CD4-positive, alpha-beta T cell treated with Interleukin-4 for 1 hour (primary cell): ENCODE measurements around the gene IGSF6.
"Not testable (repeated sequence)": the region's sequence is repeated elsewhere in the genome, so short reads cannot be mapped to it uniquely, and the experiment has no call there.

Experiments
- DNase-seq, 2 donors: peaks; one replicate each; pipeline ENCODE4 v3.0.0-alpha.2; 2020 to 2022

The IGSF6 gene

DNA sequence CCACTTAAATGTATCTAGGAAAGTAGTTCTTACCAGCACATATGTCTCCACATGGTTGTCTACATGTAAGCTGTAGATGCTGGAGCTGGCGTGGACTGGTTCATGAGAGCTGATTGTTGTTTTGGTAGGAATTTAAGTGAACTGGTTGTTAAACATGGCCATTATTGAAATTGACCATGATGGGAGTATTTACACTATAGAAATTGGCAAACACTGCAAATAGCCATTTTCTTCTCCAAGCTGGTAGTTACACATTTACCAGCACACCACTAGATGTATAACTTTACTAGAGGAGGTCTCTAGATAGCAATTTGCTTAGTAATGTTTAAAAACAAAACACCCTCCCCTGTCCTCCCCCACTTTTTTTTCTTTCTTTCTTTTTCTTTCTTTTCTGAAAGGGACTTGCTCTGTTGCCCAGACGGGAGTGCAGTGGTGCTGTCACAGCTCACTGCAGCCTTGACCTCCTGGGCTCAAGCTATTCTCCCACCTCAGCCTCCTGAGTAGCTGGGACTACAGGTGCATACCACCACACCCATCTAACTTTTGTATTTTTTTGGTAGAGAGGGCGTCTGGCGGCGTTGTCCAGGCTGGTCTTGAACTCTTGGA lies 24.2 kb downstream of the IGSF6 start:
- DNase-seq, result no peak

DNA sequence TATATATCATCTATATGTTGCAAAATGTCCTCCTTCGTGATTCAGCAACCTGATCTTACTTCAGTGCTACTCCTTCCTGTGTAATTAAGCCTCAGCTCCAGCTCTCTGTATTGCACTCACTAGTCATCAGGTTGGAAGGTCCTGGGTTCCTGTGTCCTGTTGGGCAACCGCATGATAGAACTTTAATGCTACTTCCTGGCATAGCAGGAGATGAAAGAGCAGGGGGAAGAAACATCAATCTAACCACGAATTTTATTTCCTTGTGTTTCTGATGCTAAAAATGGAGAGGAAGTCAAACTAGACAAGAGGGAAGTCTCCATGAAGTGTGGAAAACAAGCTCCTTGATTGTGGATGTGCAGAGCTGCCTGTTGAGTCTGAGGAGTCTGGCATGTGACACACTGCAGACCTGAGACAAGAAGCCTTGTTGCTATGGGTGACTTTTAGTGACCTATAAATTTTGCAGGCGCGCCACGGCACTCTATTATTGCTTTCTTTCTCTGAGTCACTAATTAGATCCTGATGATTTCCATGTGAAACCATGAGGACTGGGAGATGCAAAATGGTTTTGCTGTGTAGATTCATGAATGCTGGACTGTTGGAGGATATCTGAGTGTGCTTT lies 25.6 kb downstream of the IGSF6 start:
- DNase-seq, result peak; percentile 44 to 54

- DNase-seq, result no peak
These were observed 27.4 kb downstream of the IGSF6 start for GRCh38 chr16:21625026-21625425.

DNA sequence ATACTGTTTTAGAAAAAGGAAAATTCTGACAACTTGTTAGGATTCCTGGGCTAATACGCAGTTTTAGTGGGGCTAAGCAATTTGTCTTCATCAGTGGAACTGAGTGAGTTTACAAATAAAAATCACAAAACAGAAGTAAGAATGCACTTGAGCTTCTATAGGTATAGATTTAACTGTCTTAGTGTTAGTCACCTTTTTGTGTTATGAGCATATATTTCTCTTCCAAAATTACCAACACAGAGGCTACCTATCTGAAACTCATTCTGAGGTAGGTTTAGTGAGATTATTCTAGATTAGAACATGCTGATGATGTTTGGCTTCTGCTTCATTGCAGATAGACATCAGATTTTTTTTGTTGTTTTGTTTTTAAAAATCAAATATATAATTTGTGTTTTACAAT lies 29.9 kb downstream of the IGSF6 start:
- DNase-seq, result no peak

GRCh38 chr16:21620592-21620991 lies 31.8 kb downstream of the IGSF6 start:
- DNase-seq, result no peak

GRCh38 chr16:21619765-21620425 lies 32.5 kb downstream of the IGSF6 start:
- DNase-seq, result no peak

- DNase-seq, result no peak
These were observed 34.1 kb downstream of the IGSF6 start for GRCh38 chr16:21618281-21618680.

DNA sequence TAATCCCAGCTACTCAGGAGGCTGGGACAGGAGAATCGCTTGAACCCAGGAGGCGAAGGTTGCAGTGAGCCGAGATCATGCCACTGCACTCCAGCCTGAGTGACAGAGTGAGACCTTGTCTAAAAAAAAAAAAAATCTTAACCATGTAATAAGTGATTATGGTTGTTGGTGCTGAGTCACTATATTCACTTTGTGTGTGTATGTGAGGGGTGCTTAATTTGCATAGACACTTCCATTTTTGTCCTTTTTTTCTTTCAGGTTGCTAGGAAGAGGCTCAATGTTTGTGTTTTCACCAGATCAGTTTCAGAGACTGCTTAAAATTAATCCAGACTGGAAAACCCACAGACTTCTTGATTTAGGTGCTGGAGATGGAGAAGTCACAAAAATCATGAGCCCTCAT lies 34.8 kb downstream of the IGSF6 start:
- no peak for DNase-seq

- no peak for DNase-seq
These were observed 37.5 kb downstream of the IGSF6 start for GRCh38 chr16:21614896-21615295.

DNA sequence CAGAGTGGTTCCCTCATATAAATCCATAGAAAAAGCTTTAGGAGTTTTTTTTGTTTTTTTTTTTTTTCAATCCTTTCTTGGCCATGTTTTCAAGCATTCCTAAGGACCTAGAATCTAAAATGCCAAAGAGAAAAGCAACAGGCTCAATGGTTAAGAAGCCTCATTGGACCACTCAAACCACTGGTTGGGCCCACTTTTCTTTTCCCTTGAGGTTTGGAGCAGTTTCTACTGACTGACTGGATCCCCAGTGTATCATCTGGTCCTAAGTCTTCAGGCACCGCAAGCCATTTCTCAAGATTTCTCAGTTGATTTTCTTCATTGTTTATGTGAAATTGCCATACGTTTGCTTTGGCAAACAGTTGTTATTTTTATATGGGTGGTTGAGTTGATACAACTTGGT lies 38.6 kb downstream of the IGSF6 start:
- no peak for DNase-seq

DNA sequence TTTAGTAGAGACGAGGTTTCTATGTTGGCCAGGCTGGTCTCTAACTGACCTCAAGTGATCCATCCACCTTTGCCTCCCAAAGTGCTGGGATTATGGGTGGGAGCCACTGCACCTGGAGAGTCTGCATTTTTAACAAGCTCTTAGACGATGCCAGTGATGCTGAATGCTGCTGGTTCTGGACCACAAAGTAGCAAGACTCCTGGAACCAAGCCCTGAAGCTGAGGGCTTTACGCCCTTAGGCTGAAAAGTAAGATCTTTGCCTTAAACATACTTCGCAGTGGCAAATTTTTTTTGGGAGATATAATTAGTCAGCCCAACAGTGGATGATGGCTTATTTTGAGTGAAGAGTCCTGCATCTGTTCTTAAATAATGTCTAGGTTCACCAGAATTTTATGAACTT lies 39.0 kb downstream of the IGSF6 start:
- DNase-seq, result no peak

DNA sequence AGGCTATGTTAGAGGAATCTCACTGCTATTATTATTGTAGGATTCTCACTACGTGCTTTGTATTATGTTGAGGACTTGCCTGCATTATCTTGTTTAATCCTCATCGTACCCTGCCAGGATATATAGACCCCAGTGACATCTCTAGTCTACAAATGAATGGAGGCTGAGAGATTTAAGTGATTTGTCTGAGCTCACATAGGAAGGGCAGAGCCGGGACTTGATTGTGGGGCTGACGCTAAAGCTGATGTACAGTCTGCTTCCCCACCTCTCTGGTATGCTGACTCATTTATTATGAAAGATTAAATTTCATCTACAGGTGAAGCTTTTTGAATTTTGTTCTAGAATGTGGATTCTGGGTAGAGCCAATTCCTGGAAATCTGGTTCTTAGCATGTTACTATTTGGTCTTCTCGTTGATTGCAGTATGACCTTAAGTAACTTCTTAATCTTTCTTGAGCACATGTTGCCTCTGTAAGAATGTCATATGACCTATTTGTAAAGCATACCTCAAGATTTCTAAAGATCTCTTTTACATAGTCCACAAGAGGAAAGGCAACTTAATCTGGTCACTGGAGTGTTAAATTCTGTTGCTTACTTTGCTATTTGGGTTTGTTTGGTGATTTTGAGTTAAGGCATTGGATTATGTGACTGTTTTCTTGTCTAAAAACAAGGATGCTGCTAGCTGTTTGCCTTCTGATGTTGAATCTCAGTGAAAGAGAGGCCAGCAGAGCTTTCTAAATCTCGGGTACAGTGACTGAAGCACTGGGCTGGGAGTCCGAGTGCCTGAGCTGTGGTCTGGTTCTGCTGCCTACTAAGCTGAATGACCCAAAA lies 40.6 kb downstream of the IGSF6 start:
- no peak for DNase-seq

- no peak for DNase-seq
These were observed 41.2 kb downstream of the IGSF6 start for GRCh38 chr16:21611198-21611555.

GRCh38 chr16:21610766-21611165 lies 41.6 kb downstream of the IGSF6 start:
- no peak for DNase-seq

- DNase-seq, result no peak
These were observed 42.3 kb downstream of the IGSF6 start for GRCh38 chr16:21610006-21610544.

GRCh38 chr16:21608639-21609328 lies 43.6 kb downstream of the IGSF6 start:
- DNase-seq, result peak in 1 of 2 donors; percentile 26

DNA sequence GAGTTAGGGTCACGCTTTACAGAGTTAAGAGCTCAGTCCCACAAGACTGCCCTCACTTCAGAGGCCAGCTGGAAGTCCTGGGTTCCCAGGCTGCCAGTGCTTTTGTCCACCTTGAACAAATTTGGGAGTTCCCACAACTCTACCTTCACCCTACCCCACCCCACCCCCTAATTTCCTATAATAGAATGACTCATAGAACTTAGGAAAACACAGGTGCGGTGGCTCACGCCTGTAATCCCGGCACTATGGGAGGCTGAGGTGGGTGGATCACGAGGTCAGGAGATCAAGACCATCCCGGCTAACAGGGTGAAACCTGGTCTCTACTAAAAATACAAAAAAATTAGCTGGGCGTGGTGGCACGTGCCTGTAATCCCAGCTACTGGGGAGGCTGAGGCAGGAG lies 46.6 kb downstream of the IGSF6 start:
- DNase-seq, result not testable (repeated sequence)

GRCh38 chr16:21603928-21604327 lies 48.5 kb downstream of the IGSF6 start:
- DNase-seq, result no peak

DNA sequence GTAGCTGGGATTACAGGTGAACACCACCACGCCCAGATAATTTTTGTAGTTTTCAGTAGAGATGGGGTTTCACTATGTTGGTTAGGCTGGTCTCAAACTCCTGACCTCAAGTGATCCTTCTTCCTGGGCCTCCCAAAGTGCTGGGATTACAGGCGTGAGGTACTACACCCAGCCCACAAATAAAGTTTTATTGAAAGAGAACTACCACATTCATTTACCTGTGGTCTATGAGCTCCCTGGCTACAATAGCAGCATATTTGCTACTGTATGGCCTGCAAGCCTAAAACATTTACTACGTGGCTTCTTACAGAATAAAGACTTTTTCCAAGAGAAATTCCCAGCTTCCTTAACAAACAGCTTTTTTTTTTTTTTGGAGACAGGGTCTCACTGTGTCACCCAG lies 49.6 kb downstream of the IGSF6 start:
- DNase-seq, result no peak

- DNase-seq, result peak; percentile 16 to 37
These were observed 52.2 kb downstream of the IGSF6 start for GRCh38 chr16:21600031-21600773.

- peak; percentile 95 to 96 for DNase-seq
These were observed 53.0 kb downstream of the IGSF6 start, which contains the start of gene METTL9 for GRCh38 chr16:21599122-21600030. TSS of gene METTL9 (plus strand) at chr16:21599577. CDS start at chr16:21599734, 157 bp downstream.
